Urothelium cell line (cell line): ENCODE measurements around the gene FAM217B.
A peak's percentile ranks its signal among the peaks of the same experiment; 100 is the strongest.

ENCODE experiments used
- DNase-seq: peaks from one replicate; pipeline ENCODE4 v3.0.0; 2011; ENCODE audit warnings: low spot score, mixed read lengths
- FAIRE-seq: peaks from 2 replicates; lab custom pipeline; 2011; peaks lifted over from hg19 to GRCh38; lab: Jason Lieb, UNC

FAM217B gene

GRCh38 chr20:59940129-59940955 lies at the start of gene FAM217B, which contains the start of gene PPP1R3D:
TSS of gene FAM217B (plus strand) at chr20:59940389. CDS start at chr20:59943944, 3,555 bp downstream.
TSS of gene PPP1R3D (minus strand) at chr20:59940305. CDS start at chr20:59939931, 374 bp downstream.
- FAIRE-seq (peak; percentile 5), DNase-seq (peak; percentile 95)

- no peak for FAIRE-seq
- no peak for DNase-seq
Measured at GRCh38 chr20:59891581-59891980, 48.6 kb upstream of the FAM217B start.

GRCh38 chr20:59895908-59896307 lies 44.3 kb upstream of the FAM217B start:
- FAIRE-seq: no peak

GRCh38 chr20:59902470-59902869 lies 37.7 kb upstream of the FAM217B start:
- FAIRE-seq (no peak), DNase-seq (no peak)

More at GRCh38 chr20:59895908-59896307, 44.3 kb upstream of the FAM217B start:
- DNase-seq: no peak

GRCh38 chr20:59903621-59904020 lies 36.6 kb upstream of the FAM217B start:
- DNase-seq: no peak
- no peak for FAIRE-seq

- FAIRE-seq (no peak), DNase-seq (no peak)
Measured at GRCh38 chr20:59908855-59909254, 31.3 kb upstream of the FAM217B start.

GRCh38 chr20:59911041-59911440 lies 29.1 kb upstream of the FAM217B start:
- no peak for DNase-seq
- no peak for FAIRE-seq

- DNase-seq: no peak
- FAIRE-seq: no peak
Measured at GRCh38 chr20:59912609-59913008, 27.6 kb upstream of the FAM217B start.

- FAIRE-seq: no peak
- DNase-seq: no peak
Measured at GRCh38 chr20:59920944-59921343, 19.2 kb upstream of the FAM217B start.

GRCh38 chr20:59923514-59923913 lies 16.7 kb upstream of the FAM217B start:
- FAIRE-seq: no peak
- DNase-seq: no peak

GRCh38 chr20:59925359-59925758 lies 14.8 kb upstream of the FAM217B start:
- no peak for FAIRE-seq
- no peak for DNase-seq

GRCh38 chr20:59925899-59926298 lies 14.3 kb upstream of the FAM217B start:
- DNase-seq (no peak), FAIRE-seq (no peak)

- FAIRE-seq: no peak
- no peak for DNase-seq
Measured at GRCh38 chr20:59931511-59932312, 8.5 kb upstream of the FAM217B start.

- FAIRE-seq: no peak
- DNase-seq: no peak
Measured at GRCh38 chr20:59932616-59933295, 7.4 kb upstream of the FAM217B start.

GRCh38 chr20:59933296-59933848 lies 6.8 kb upstream of the FAM217B start, which contains the start of gene SYCP2:
TSS of gene SYCP2 (minus strand) at chr20:59933637. CDS start at chr20:59922413, 11,224 bp downstream.
- DNase-seq (peak; percentile 73), FAIRE-seq (no peak)

- DNase-seq: peak; percentile 89
- no peak for FAIRE-seq
Measured at GRCh38 chr20:59933849-59934585, 6.2 kb upstream of the FAM217B start.

GRCh38 chr20:59935457-59936185 lies 4.6 kb upstream of the FAM217B start:
- no peak for DNase-seq
- no peak for FAIRE-seq

- DNase-seq (no peak), FAIRE-seq (no peak)
Measured at GRCh38 chr20:59936409-59936808, 3.8 kb upstream of the FAM217B start.

- no peak for FAIRE-seq
- no peak for DNase-seq
Measured at GRCh38 chr20:59937150-59937549, 3.0 kb upstream of the FAM217B start.
